ENCODE measurements around the gene HYAL3. TPM values are rescaled to one million over a fixed set of nuclear protein-coding genes. Genes with fewer than 3 reads are reported as not detected.

Gene HYAL3
- total and polyA plus RNA-seq, 2 of the 13 experiments (the other 11 are each of a cell fraction or from before 2014, with no cell fraction given), result 5.5 to 10.4 TPM

GRCh38 chr3:50264383-50264963, 34.7 kb downstream of the HYAL3 start (continued):
- TF ChIP-seq TARDBP (CRISPR knock-in tag; IDR thresholded peaks at IDR 0.05) (no peak; the same call in 1 of the 2 replicates), ZNF776 (CRISPR knock-in tag; IDR thresholded peaks at IDR 0.05) (no peak), ATF7-NPFF (CRISPR knock-in tag; IDR thresholded peaks at IDR 0.05; ENCODE audit: low read depth) (no peak), RORA (CRISPR knock-in tag; IDR thresholded peaks at IDR 0.05) (no peak), ZSCAN5A (CRISPR knock-in tag; IDR thresholded peaks at IDR 0.05; ENCODE audit: borderline replicate concordance) (no peak), HNRNPH1 (optimal IDR thresholded peaks at IDR 0.05; ENCODE audit: low read depth, low read length) (no peak), GLMP (CRISPR knock-in tag; IDR thresholded peaks at IDR 0.05; ENCODE audit: borderline replicate concordance) (no peak), CENPX (CRISPR knock-in tag; IDR thresholded peaks at IDR 0.05) (no peak), ZKSCAN8 (CRISPR knock-in tag; IDR thresholded peaks at IDR 0.05; ENCODE audit: borderline replicate concordance) (no peak), ELF1 (CRISPR knock-in tag; IDR thresholded peaks at IDR 0.05) (peak; percentile 11; the same call in 1 of the 2 replicates), ZBTB37 (CRISPR knock-in tag; IDR thresholded peaks at IDR 0.05) (peak; percentile 64; the same call in 1 of the 2 replicates), ADNP (CRISPR knock-in tag; IDR thresholded peaks at IDR 0.05) (no peak), SUZ12 (IDR thresholded peaks at IDR 0.05; ENCODE audit: low read depth, low read length) (no peak), SMAD3 (CRISPR knock-in tag; IDR thresholded peaks at IDR 0.05) (peak; percentile 66; the same call in 1 of the 2 replicates), NFIC (IDR thresholded peaks at IDR 0.05; ENCODE audit: low read length) (no peak), ZSCAN31 (CRISPR knock-in tag; IDR thresholded peaks at IDR 0.05; ENCODE audit: low read depth) (0 out of 2 replicates have a peak, but pooled peaks have one; percentile 24), NFKB2 (CRISPR knock-in tag; IDR thresholded peaks at IDR 0.05; ENCODE audit: borderline replicate concordance) (no peak), MTERF4 (CRISPR knock-in tag; IDR thresholded peaks at IDR 0.05) (0 out of 2 replicates have a peak, but pooled peaks have one; percentile 8), POGK (CRISPR knock-in tag; conservative IDR thresholded peaks at IDR 0.05) (no peak), MTF1 (CRISPR knock-in tag; IDR thresholded peaks at IDR 0.05) (no peak), ZNF850 (CRISPR knock-in tag; conservative IDR thresholded peaks at IDR 0.05) (no peak), ZNF12 (CRISPR knock-in tag; IDR thresholded peaks at IDR 0.05) (no peak), ISX (CRISPR knock-in tag; conservative IDR thresholded peaks at IDR 0.05) (no peak), BRD4 (CRISPR knock-in tag; IDR thresholded peaks at IDR 0.05) (no peak), THAP11 (CRISPR knock-in tag; IDR thresholded peaks at IDR 0.05) (peak; percentile 42; the same call in 1 of the 2 replicates), ARNT (IDR thresholded peaks at IDR 0.05) (no peak)
